Pons (tissue), 1 donor: Measurements from ENCODE around the gene SORCS2.

ENCODE experiments used
- DNase-seq: peaks from one replicate; pipeline ENCODE4 v3.0.0-alpha.2; 2016; ENCODE audit warnings: low spot score

The SORCS2 gene

GRCh38 chr4:7530932-7531639 is 338.7 kb downstream of the SORCS2 start:
- DNase-seq, result no peak

GRCh38 chr4:7531640-7531994 is 339.3 kb downstream of the SORCS2 start:
- no peak for DNase-seq

- DNase-seq, result no peak
These were observed 339.7 kb downstream of the SORCS2 start for GRCh38 chr4:7532043-7532442.

DNA sequence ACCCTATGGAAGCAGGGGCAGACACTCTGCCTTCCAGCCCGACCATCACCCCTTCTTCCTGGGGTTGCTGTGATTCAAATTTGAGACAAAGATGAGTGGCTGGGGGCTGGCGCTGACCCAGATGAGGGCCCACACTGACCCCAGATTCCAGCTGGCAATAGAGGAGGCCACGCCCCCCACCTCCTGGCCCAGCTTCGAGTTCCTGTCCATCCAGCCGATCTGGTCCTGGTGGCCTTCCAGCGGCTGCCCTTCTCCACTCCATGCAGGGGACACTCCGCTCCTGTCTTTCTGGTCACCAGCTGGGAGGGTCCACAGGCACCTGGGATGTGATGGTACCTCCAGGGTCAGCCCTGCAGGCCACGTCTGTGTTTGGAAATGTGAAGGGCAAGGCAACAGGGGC is 340.9 kb downstream of the SORCS2 start:
- no peak for DNase-seq

GRCh38 chr4:7535094-7535493 is 342.8 kb downstream of the SORCS2 start:
- DNase-seq, result no peak

GRCh38 chr4:7535619-7536018 is 343.3 kb downstream of the SORCS2 start:
- DNase-seq, result no peak

- DNase-seq, result no peak
These were observed 344.5 kb downstream of the SORCS2 start for GRCh38 chr4:7536876-7537275.

DNA sequence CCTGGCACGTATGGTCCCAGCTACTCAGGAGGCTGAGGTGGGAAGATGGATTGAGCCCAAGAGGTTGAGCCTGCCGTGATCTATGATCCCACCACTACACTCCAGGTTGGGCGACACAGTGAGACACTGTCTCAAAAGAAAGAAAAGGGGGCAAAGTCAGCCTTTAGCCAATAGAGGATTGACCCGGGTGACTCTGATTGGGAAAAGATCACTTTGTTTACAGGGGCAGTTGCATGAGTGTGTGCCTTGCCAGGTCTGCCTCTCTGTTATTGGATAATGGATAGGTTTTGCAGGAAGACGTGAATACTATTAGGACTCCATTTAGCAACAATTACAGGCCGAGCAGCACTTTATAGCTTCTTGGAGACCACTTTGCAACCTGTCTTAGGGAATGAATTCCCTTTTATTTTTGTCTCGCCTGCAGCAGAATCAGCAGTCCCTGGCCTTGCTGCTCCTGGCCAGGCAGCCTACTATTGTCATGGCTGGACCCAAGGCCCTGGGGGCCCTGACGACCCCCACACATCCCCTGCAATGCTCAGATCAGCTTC is 345.6 kb downstream of the SORCS2 start:
- no peak for DNase-seq

- no peak for DNase-seq
These were observed 346.2 kb downstream of the SORCS2 start for GRCh38 chr4:7538518-7538917.

- DNase-seq, result no peak
These were observed 346.8 kb downstream of the SORCS2 start for GRCh38 chr4:7539186-7539585.

GRCh38 chr4:7539659-7540058 is 347.3 kb downstream of the SORCS2 start:
- DNase-seq, result no peak

DNA sequence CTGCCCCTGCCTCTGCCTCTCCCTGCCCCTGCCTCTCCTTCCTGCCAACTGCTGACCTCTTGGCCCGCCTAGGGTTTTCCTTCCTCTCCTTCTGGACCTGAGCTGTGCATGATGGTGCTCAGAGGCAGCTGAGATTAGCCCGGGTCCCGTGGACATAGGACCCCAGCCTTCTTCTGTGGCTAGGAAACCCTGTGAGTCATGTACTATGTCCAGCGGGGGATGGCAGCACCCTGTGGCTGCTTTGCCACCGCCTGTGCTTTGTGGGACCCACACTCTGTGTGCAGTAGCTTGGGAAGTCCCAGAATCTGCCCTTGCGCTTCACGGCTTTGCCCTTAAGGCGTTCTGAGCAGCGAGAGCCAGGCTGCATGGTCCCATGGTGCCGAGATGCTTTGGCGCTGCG is 347.9 kb downstream of the SORCS2 start:
- DNase-seq, result no peak

- no peak for DNase-seq
These were observed 348.5 kb downstream of the SORCS2 start for GRCh38 chr4:7540654-7541413.

DNA sequence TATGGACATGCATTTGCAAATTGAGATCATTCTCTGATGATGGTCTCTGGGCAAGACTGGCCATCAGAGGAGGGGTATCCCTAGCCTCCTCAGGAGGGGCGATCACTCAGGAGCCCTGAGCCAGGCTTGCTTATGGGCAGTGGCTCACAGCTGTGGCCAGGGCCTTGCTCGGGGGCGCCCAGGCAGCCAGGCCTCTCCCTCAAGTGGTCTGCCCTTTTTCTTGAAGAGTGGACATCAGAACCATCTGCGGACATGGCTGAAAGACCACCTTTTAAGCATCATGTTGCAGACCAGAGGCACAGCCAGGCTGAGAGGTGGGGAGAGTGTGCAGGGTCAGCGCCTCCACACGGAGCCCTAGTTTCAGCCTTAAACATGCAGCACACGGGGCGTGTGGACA is 349.1 kb downstream of the SORCS2 start:
- DNase-seq, result no peak

DNA sequence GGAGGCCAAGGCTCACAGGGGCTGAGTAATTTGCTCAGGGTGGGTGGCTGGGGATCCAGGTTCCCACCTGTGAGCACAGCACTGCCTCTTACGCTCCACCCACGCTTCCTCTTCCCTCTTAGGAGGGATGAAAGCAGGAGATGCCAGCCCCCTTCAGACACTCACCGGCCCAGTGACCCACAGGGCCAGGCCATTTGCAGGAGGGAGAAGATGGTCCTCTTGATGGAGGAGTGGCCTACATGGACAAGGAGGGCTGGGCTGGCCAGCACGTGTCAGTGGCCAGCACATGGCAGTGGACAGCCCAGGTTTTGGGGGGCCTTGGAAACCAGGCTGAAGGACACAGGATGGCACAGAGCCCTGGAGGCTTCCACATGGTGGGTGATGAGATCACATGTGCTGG is 350.4 kb downstream of the SORCS2 start:
- DNase-seq, result no peak

DNA sequence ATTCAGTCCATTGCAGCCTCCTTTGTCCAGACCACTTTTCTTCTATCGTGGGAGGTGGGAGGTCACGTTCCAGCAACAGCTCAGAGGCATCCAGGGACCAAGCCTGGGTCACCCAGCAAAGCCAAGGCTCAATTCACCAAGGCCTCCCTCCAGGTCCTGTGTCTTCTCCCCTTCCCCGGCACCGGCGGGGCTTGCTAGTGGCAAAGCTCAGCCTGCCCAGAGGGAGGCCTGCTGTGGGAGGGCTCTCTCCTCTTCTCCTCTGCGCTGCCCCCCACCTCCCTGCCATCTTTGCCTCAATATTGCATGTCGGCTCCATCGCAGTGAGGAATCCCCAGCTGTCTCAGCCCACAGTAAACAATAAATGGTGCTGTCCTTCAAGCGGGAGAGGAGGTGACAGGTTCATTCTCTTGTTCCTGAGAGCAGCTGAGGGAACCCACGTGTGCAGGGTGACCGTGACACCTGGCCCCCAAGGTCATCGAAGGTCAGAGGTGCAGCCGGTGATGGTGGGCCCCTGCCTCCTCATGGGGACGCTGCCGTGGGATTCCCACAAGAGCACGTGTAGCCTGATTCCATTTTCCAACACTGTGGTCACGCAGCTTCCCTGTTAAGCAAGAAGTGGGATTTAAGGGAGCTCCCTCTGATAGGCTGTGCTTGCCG is 353.9 kb downstream of the SORCS2 start:
- DNase-seq, result no peak

DNA sequence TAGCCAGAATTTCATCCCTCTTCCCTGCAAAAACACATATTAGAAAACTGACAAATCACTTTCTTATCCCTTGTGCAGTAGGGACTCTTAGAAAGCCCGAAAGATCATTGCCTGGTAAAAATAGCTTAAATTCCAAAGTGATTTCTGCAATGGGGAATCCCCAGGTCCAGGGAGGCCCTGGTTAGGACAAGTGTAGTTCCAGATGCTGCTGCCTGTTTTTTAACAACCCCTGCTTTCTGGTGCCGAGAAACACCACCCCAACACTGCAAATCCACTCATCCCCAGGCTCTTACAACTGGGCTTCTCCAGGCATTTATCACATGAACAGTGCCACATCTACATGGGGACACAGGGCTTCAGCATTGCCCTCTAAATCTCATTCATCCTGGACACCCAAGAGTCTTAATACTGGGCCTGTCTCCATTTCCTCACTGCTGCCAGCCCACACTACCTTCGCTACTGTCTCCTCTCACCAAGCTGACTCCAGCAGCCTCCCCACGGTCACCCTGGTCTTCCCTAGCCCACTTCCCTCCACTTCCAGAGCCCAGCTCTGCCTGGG is 354.6 kb downstream of the SORCS2 start:
- no peak for DNase-seq

DNA sequence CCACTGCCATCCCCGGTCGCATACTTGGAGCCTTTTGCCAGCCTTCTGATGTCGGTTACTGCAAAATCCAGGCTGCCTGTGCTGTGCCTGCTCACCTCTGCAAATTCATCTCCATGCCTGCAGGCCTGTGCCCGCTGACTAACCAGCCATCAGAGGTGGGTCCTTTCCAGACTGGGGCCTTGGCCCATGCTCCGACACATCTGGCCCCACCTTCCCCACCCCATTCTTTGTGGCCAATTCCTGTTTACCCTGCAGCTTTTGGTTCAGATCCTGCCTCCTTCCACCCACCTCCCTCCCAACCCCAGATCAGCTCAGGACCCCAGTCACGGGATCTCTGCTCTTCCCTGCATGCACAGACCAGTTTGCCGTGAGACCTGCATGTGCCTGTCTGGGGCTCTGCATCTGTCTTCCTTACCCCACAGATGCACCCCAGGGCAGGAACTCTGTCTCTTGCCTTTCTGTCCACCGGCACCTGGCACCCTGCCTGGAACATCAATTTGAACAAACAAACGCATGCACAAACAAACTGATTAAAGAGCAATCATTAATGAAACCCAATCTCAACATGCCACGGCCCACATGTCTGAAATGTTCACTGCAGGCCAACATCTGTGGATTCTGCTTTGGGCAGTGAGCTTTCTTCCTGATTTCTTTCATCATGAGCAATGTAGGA is 355.2 kb downstream of the SORCS2 start:
- no peak for DNase-seq

DNA sequence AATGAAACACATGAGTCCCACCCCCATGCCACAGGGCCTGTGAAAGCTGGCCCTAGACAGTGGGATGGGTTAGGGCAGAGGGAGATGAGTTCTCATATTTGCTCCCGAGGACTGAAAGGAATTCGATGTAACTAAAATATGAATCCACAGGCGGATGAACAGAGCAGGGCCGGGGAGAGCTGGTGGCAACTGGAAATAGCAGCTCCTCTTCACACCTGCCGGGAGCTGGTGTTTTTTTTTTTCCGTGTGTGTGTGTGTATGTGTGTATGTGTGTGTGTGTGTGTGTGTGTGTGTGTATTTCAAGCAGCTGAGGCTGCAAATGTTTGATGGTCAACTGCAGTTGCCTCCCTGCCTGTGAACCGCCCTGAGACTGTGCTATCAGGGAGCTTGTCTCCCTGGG is 357.5 kb downstream of the SORCS2 start:
- no peak for DNase-seq

- DNase-seq, result no peak
These were observed 360.1 kb downstream of the SORCS2 start for GRCh38 chr4:7552466-7552865.

DNA sequence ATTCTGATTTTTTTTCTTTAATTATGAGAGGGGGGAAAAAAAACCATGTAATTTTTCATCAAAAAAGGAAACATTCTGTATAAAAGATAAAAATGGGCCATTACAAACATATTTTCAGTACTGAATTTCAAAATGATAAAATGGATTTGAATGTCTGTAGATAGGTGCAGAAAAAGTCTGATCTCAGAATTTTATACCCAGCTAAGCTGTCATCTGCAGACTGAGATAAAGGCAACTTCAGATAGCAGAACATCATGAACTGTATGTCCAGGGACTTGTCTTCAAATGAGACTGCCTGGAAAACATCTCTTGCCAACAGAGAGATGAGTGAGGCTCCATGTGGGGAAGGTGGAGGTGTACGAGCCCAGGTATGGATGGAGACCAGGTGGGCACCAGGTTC is 360.9 kb downstream of the SORCS2 start:
- DNase-seq, result no peak

GRCh38 chr4:7554905-7555304 is 362.6 kb downstream of the SORCS2 start:
- DNase-seq, result no peak
